ENCODE results near the gene PARD3B. TPM values are rescaled to one million over a fixed set of nuclear protein-coding genes. Genes with fewer than 3 reads are reported as not detected.

The PARD3B gene
- total RNA-seq, 1 donor, result 53.1 TPM

GRCh38 chr2:205270689-205271088 lies 725.4 kb downstream of the PARD3B start:
- no peak for DNase-seq (ENCODE audit: low read depth)
- H3K4me3 ChIP-seq (ENCODE audit: low read depth, low read length), result no peak overlapping the region
- TF ChIP-seq CTCF (IDR thresholded peaks at IDR 0.05; ENCODE audit: insufficient read depth, low read depth, low read length), result no peak

- no peak for TF ChIP-seq CTCF (IDR thresholded peaks at IDR 0.05; ENCODE audit: insufficient read depth, low read depth, low read length)
- H3K4me3 ChIP-seq (ENCODE audit: low read depth, low read length), result no peak overlapping the region
- DNase-seq (ENCODE audit: low read depth), result no peak
Measured at GRCh38 chr2:205273148-205273547, 727.9 kb downstream of the PARD3B start.

GRCh38 chr2:205273627-205274026 lies 728.4 kb downstream of the PARD3B start:
- no peak for DNase-seq (ENCODE audit: low read depth)
- no peak for TF ChIP-seq CTCF (IDR thresholded peaks at IDR 0.05; ENCODE audit: insufficient read depth, low read depth, low read length)
- H3K4me3 ChIP-seq (ENCODE audit: low read depth, low read length), result no peak overlapping the region

- no peak for TF ChIP-seq CTCF (IDR thresholded peaks at IDR 0.05; ENCODE audit: insufficient read depth, low read depth, low read length)
- no peak for DNase-seq (ENCODE audit: low read depth)
- no peak overlapping the region for H3K4me3 ChIP-seq (ENCODE audit: low read depth, low read length)
Measured at GRCh38 chr2:205274801-205275200, 729.5 kb downstream of the PARD3B start.

- H3K4me3 ChIP-seq (ENCODE audit: low read depth, low read length), result no peak overlapping the region
- no peak for DNase-seq (ENCODE audit: low read depth)
- TF ChIP-seq CTCF (IDR thresholded peaks at IDR 0.05; ENCODE audit: insufficient read depth, low read depth, low read length), result no peak
Measured at GRCh38 chr2:205276116-205276777, 731.0 kb downstream of the PARD3B start.

GRCh38 chr2:205280596-205281236 lies 735.4 kb downstream of the PARD3B start:
- TF ChIP-seq CTCF (IDR thresholded peaks at IDR 0.05; ENCODE audit: insufficient read depth, low read depth, low read length), result no peak
- H3K4me3 ChIP-seq (ENCODE audit: low read depth, low read length), result no peak overlapping the region
- DNase-seq (ENCODE audit: low read depth), result no peak
